Sciatic nerve (tissue), 2 donors: ENCODE data around the gene PRR5L. TPM values are rescaled to one million over a fixed set of nuclear protein-coding genes. Genes with fewer than 3 reads are reported as not detected.
"Not testable (repeated sequence)": the region's sequence is repeated elsewhere in the genome, so short reads cannot be mapped to it uniquely, and the experiment has no call there.

Source experiments
- ATAC-seq: fragments of 200-7000 bp; cut with Tn5 transposase; one replicate; pipeline ENCODE4 v1.9.1; 2020; ENCODE audit warnings: mild to moderate bottlenecking, moderate library complexity
- DNase-seq: peaks from one replicate; pipeline ENCODE4 v3.0.0-alpha.2; 2020; ENCODE audit warnings: low spot score
- intact Hi-C: fragments of 100-400 bp; cut with DNase I; formaldehyde crosslinking; loops from one replicate; pipeline ENCODE4 v1.14.2; 2022
- total RNA-seq: library from RNA; stranded (reverse); fragmentation: NEBNext Ultra II Directional; extraction: Animal tissue kit (Norgen Biotek cat#: 25700); gene quantifications from one replicate; pipeline ENCODE4 v1.2.1, GENCODE V29; 2021
- donor health status: DM: no; HTN: no; CAD: no.
- donor health status: DM: no; HTN: no; CAD: no.

PRR5L gene
- total RNA-seq, 1 donor from 2014 or later, result 28.6 TPM

- ATAC-seq, result no peak
- no peak for DNase-seq
- intact Hi-C loops, result no loop called here
These were observed 16.8 kb downstream of the PRR5L start for GRCh38 chr11:36312611-36313472.

- DNase-seq, result no peak
- intact Hi-C loops, result no loop called here
- no peak for ATAC-seq
These were observed 17.8 kb downstream of the PRR5L start for GRCh38 chr11:36313750-36314433.

DNA sequence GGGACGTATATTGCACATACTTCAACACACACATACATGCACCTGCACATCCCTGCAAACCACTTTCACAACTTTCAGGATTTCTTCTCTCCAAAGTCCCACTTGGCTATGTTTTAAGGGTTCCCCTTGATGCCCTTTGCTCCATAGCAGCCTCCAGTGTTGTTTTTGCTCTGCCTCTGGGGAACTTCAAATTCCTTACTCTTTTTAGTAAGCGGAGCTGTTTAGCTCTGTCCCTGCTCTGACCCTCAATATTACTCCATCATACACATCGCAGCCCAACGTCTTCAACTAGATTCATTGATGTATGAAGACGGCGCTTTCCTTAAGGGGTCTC, 18.3 kb downstream of the PRR5L start:
- no peak for DNase-seq
- ATAC-seq, result peak; percentile 50
- intact Hi-C loops, result no loop called here

DNA sequence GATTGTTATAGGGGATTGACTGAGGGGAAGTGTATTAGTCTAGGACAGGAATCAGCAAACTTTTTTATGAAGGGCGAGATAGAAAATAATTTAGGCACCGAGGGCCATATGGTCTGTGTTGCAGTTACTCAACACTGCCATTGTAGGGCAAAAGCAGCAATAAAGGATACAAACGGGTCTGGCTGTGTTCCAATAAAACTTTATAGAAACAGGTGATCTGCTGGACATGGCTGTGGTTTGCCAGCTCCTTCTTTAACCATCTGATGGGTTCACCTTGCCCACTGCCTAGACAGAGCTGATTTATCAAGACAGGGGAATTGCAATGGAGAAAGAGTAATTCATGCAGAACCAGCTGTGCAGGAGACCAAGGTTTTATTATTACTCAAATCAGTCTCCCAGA, 20.0 kb downstream of the PRR5L start:
- intact Hi-C loops, result no loop called here
- no peak for ATAC-seq
- no peak for DNase-seq

- DNase-seq, result no peak
- no peak for ATAC-seq
- intact Hi-C loops, result no loop called here
These were observed 21.9 kb downstream of the PRR5L start for GRCh38 chr11:36317992-36318391.

DNA sequence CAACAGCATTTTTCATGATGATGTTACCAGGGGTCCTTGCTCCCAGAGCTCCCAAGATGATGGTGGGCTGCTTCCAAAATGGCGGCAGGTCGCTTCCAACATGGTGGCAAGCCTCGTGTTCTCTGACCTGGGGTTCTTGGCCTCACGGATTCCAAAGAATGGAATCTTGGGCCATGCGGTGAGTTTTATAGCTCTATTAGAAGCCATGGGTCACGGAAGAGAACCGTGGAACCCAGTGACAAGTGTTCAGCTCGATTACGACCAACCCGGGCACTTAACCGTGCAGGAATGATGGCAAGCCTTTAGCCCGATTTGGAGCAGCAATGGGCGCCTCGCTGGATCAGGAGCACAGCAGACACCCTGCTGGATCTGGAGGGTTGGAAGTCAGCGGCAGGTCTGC, 28.9 kb downstream of the PRR5L start:
- ATAC-seq, intact Hi-C loops, DNase-seq: not testable (repeated sequence)

GRCh38 chr11:36325403-36325802, 29.3 kb downstream of the PRR5L start:
- ATAC-seq, intact Hi-C loops, DNase-seq: not testable (repeated sequence)

DNA sequence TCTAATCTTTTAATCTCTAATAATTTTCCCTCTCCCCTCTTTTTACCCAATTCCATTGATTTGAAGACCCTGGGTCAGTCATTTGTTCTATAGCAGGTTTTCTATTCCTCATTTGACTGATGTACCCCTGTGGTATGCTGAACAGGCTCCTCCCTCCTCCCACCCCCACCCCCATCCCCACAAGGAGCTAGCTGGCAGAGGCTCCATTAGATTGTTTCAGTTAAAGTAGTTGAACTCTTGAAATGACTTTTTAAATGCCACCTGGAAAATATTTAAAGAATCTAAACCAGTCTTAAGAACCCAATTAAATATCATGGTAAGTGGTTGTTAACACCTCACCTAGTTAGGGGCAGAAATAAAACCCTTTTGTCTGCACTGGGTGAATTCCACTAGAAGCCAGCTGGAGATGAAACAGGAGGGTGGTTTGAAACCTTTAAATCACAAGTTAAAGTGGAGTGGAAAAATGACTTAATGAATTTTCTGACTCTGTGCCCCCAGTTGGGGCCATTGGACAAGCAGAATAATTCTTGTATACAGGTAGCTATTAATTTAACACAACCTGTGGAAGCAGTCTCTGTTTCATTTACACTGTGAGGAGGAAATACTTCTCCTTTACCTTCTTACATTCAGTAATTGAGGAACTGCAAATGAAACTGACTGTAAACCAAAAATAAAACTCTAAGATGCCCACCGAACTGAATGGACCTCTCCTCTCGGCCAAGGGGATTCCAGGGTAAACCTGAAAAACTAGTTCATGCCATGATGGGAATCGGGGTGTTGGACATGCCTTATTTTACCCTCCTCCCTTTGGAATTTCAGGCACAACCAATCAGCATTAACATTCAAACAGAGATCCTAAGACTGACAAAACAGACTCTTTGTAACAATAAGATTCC, 30.7 kb downstream of the PRR5L start:
- DNase-seq (no peak), ATAC-seq (no peak)
- intact Hi-C loops, result no loop called here

DNA sequence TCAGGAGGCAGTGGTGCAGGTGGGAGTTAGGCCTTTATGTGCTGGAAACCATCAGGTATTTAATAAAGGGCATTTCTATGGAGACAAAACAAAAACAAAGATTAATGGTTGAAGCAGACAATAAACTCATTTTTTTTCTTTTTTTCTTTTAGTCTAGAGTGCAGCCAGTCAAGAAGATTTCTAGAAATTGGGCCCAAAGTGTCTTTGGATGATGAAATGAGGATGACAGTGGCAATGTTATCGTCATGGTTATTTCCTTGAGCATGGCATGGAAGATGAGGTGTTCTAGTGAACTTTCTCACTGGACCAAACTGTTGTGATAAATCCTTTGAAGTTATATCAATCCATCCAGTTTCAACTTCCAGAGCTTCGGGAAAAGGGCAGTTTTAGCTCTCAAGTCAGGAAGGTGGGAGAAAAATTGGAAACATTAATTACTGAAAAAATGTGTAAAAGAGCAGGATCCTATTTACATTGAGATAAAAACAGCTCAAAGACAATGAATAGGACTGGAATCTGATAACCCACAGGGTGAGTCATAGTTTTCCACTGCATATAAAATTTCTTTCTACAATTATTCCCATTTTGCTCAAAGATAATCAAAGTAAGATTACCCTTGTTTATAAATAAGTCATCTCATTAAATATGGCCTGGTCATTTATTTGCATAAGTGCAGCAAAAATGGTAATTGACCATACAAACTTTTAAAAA, 33.0 kb downstream of the PRR5L start:
- no peak for DNase-seq
- no peak for ATAC-seq
- intact Hi-C loops, result no loop called here

- intact Hi-C loops, result no loop called here
- ATAC-seq (no peak), DNase-seq (no peak)
These were observed 34.3 kb downstream of the PRR5L start for GRCh38 chr11:36330411-36330810.

DNA sequence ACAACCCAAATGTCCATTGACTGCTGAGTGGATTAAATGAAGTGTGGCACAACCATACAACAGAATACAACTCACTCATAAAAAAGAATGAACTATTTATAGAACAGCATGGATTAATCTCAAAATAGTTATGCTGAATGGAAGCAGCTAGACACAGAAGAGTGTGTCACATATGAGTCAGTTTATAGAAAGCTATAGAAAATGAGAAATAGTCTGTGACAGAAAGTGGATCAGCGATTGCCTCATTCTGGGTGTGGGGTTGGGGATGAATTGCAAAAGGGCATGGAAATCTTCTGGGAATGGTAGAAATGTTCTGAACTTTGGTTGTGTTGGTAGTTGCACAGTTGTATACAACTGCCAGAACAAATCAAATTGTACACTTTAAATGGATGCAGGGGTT, 37.4 kb downstream of the PRR5L start:
- ATAC-seq, result no peak
- intact Hi-C loops, result no loop called here
- no peak for DNase-seq

DNA sequence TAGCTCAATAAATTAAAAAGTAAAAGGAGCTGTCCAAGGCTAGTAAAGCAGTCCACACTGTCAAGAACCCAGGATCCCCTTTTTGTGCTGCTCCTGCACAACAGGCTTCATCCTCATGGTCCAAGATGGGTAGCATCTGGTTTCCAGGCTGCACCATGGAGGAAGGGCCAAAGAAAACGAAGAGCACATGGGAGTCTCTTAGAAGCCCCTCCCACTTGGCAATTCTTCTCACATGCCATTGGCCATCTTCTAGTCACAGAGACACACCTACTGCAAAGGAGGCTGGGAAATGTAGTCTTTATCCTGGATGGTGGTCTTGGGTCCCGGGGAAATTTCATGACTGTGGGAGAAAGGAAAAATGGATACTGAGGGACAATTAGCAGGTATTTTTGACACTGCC, 37.8 kb downstream of the PRR5L start:
- intact Hi-C loops, result no loop called here
- ATAC-seq (peak; percentile 41), DNase-seq (no peak)

DNA sequence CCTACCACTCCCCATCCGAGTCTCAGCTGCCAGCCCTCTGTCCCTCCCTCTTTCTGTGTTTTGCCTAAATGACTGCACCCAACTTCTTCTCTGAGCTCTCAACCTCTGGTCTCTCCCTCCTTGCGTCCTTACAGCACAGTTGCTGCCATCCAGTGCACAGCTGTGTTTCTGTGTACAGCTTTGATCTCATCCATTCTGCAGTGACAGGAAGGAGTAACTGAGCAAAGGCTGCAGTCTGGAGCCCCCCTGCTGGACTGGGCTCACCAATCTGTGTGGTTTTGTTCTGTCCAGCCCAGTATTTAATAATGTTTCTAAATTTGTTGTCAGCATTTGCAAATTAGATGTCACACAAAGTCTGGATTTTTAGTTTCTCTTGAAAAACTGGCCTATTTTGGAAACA, 43.8 kb downstream of the PRR5L start:
- intact Hi-C loops, result no loop called here
- ATAC-seq (no peak), DNase-seq (no peak)

DNA sequence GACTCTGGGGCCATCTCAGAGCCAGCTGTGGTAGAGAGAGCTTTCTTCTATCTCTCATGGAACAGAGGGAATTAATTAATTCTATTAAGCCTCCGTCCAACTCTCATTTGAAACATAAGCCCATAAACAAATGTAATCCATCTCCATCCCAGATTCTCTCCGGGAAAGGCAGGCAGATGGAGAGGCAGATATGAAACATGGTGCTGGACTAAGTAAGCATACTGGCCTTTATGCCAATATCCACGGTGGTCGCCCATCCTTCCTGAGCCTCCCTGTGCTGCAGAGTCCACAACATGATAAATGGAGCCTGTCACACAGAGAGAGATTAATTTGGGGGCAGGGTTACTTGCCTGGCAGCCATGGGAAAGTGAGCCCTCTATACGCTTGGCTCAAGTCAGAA, 44.8 kb downstream of the PRR5L start:
- no peak for ATAC-seq
- intact Hi-C loops, result no loop called here
- DNase-seq, result no peak

DNA sequence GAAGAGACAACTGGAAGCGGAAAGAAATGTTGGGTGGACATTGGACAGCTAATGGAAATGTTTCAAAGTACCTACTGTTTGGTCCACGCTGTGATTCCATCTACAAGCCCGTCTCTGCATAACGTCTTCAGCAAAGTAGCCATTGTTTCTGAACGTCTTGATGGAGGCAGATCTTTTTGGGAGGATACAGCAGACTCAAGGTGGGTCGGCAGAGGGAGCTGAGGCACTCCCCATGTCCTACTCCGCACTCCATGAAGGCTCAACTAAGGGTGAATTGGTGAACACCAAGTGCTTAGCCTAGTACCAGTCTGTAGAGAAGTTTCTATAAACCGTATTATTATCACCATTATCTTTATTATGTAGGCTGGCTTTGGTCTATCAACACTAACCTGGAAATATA, 45.8 kb downstream of the PRR5L start:
- no peak for ATAC-seq
- DNase-seq, result no peak
- intact Hi-C loops, result no loop called here

DNA sequence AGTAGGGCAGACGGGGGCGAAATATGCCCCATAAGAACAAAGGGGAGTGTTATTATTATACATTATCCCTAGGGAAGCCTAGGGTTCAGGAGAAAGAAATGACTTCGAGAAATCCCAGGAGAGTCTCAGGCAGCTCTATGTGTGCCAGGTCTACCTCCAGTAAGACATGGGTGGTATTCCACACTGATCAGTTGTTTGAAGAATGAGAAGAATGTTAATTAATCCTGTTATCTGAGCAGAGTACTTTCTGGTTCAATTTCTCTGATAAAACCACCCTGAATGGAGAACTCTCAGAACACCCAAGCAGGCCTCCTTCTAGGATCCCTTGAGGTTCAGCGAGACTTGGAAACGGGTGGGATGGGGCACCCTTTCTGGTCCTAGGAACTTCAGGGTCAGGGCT, 46.2 kb downstream of the PRR5L start:
- intact Hi-C loops, result no loop called here
- ATAC-seq (no peak), DNase-seq (no peak)

DNA sequence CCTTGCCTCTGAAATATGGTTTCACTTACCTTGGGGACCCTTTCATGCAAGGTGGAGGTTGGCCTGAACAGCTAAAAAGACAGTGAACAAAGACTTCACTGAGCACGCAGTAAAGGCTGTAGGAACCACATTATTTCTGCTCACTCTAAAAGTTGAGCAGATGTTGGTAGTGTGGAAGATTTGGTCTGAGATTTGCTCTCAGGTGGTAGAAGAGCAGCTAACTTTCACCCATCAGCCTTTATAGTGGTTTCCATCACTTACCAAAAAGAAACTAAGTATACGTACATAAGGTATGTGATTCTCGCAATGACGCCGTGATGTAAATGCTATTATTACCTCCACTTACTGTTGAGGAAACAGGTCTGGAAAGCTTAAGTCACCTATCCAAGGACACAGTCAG, 47.3 kb downstream of the PRR5L start:
- ATAC-seq (no peak), DNase-seq (no peak)
- intact Hi-C loops, result no loop called here

DNA sequence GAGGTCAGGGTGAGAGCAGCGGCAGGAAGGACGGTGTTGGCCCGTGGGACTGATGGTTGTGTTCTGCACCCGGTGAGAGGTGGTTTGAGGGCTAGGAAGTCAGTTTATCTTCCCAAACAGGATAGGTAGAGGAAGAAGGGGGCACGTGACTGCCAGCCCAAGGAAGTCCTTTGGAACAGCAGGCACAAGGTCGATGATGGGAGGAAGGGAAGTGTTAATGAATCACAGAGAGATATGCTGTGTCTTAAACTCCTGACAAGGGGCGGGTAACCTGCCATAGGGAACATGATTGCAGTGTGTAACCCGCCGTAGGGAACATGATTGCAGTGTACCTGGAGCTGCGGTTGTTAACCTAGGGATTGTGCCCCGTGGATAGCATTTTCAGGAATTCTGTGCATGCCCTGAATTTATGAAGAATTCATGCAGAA, 49.0 kb downstream of the PRR5L start:
- no peak for ATAC-seq
- no peak for DNase-seq
- intact Hi-C loops, result no loop called here

- ATAC-seq, result no peak
- intact Hi-C loops, result no loop called here
- no peak for DNase-seq
These were observed 49.5 kb downstream of the PRR5L start for GRCh38 chr11:36345535-36346141.
